Nucleus accumbens (tissue), 56 donors: ENCODE measurements around the gene TOR3A.
"Not testable (repeated sequence)": the region's sequence is repeated elsewhere in the genome, so short reads cannot be mapped to it uniquely, and the experiment has no call there.

Experiments
- DNase-seq, 56 donors: peaks; one replicate each; lab custom pipeline; 2025; lab: John Stamatoyannopoulos, UW

The TOR3A gene

DNA sequence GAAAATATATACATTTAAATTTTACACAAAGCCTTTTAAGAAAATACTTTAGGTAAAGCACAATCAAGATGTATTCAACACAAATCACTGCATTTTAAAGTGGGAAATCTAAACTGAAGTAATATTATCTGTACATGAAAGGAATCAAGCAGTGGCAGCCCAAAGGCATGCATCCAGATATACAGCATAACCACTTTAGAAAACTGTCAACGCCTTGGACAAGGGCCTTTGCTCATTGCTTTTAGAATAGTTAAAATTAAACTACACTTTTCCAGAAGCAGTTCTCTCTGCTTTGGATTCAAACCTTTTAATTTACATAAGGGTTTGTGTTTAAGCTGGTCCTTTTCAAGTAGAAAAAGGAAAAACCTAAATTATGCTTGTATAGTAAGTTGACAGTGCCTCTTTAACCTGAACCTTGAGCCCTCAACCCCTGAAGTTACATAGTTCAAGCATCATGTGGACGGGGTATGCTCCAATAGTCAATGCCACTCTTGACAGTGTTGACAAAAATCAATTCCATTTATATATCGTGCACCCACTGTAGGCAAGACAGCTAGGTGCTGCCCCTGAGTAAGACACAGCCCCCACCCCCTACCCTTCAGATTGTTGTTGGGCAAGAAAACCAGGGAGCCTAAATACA, 22.9 kb downstream of the TOR3A start:
- DNase-seq, result no peak

DNA sequence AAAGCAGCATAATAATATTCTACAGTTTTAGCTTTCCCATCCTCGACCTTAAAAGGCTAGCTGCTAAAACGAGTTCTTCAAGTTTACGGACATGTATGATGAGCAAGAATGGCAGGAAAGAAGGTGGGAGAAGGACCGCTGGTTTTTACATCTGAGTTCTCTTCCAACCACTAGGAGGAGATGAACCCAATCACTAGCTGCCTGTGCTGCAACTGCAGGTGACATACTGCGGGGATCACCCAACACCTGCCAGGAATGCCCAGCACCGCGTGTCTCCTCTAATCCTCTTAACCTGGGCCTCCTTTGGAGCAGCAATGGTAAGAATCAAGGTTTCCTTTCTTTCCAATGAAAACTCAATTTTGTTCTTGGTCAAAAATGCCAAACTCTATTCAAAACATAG, 23.5 kb downstream of the TOR3A start:
- DNase-seq, result no peak

DNA sequence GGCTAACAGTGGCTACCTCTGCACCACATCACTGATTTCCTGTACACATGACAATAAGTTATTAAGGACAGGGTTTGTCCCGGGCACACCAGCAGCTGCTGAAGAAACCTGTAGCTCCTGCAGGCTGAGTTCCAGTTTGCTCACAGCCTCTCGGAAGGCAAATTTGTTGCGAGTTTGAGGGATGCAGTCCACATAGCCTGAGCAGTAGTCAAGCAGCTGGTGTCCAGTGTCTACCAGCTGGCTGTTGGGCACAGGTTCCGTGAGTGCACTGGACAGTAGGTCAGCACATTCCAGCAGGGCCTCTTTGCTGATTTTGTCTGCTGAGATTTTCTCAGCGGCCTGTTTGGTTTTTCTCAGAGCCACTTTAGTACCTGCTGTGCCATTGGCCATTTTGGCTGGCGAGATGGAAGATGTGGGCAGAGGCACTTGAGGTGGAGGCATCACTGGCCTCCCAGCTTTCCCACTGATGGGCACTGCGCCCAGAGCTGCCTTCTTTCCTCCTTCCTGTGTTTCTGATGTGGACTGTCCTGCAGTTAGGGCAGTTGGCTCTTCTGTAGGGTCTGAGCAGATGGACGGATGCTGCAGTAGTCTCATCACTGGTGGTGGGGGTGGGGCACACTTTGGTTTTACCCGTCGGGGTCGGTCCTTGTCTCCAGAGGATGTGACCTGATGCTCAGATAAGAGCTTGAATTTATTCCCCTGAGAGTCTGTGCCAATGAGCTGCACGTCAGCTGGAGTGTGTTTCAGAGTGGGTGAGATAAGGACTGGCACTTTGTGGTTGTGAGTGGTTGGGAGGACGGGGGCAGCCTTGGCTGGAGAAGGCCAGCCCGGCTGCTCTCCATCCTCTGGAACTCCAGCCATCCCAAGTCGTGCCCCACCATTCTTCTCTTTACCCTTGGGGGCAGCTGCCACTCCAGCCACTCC, 26.1 kb downstream of the TOR3A start:
- no peak for DNase-seq

GRCh38 chr1:179108644-179109043, 26.8 kb downstream of the TOR3A start:
- DNase-seq, result no peak

DNA sequence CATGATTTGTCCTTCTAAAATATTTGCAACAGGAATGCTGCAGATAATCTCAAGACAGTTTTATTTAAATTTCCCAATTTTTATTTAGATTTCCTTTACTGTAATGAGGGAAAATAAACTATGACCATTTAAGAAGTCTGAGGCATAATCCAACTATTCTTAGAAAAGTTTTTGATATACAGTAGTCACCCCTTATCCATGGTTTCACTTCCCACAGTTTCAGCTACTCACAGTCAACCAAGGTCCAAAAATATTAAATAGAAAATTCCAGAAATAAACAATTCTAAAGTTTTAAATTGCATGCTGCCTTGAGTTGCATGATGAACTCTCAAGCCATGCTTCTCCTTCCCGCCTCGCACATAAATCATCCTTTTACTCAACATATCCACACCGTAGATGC, 33.3 kb downstream of the TOR3A start:
- no peak for DNase-seq

- DNase-seq, result no peak
Observed at GRCh38 chr1:179119513-179119912, 37.6 kb downstream of the TOR3A start.

- DNase-seq, result no peak
Observed at GRCh38 chr1:179120736-179121135, 38.9 kb downstream of the TOR3A start.

GRCh38 chr1:179121159-179121938, 39.5 kb downstream of the TOR3A start:
- peak in 29 of 56 donors; percentile 10 to 69 (median 34) for DNase-seq

- no peak for DNase-seq
Observed at GRCh38 chr1:179124873-179125272, 43.0 kb downstream of the TOR3A start.

DNA sequence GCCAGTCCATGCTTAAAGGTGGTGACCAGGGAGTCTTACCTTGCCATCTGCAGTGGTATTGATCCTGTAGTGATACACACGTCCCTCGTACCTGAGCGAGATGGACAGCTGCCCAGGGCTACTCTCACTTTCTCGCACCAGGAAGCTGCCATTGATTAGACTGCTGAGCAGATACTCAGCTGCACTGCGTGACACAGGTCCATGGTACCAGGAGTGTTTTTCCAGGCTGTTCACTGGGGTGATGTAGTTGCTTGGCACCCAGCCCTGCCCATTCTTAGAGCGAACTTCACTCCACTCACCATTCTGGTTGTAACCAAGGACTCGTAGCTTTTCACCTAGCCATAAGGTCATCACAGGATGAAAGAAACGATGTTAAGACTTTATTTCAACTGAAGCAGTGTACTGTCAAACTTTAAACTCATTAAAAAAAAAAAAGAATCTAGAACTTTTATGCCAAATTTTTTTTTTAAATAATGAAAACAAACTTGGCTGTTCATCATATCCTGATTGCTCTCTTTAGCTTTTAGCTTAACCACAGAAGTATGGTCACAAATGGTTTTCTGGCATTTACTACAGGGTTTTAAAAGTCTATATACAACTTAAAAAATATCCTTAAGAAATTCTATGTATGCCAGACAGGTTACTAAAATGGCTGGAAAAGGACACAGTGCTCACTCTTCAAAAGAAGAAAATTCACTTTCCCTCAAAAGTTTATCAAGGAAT, 44.6 kb downstream of the TOR3A start:
- DNase-seq, result peak in 1 of 56 donors; percentile 2

DNA sequence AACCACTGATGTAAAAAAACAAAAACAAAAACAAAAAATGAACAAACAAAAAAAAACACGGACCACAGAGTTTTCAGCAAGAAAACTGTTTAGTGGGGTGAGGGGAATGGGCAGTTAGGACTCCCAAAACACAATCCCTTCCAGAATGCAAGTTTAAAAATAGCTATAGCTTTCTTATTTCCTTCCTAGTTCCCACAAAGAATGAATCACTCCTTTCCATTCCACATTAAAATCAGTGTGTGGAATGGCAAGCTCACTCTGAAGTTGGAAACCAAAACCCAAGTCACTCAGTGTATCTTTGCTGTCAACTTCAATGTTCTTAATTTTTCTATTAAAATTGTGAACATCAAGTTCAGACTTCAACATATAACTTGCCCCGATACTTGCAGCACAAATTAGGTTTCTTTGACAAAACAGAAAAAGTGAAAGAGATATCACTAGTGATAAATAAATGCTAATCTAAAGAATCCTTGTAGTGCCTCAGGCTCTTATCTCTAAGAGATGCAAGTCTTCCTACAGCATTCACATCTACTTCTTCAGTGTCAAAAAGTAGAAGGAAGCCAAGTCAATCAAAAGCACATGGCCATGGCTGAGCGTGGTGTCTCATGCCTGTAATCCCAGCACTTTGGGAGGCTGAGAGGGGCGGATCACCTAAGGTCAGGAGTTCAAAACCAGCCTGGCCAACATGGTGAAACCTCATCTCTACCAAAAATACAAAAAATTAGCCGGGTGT, 45.5 kb downstream of the TOR3A start:
- DNase-seq, result no peak

GRCh38 chr1:179128520-179128919, 46.6 kb downstream of the TOR3A start:
- no peak for DNase-seq

- no peak for DNase-seq
Observed at GRCh38 chr1:179129702-179130473, 48.0 kb downstream of the TOR3A start.

DNA sequence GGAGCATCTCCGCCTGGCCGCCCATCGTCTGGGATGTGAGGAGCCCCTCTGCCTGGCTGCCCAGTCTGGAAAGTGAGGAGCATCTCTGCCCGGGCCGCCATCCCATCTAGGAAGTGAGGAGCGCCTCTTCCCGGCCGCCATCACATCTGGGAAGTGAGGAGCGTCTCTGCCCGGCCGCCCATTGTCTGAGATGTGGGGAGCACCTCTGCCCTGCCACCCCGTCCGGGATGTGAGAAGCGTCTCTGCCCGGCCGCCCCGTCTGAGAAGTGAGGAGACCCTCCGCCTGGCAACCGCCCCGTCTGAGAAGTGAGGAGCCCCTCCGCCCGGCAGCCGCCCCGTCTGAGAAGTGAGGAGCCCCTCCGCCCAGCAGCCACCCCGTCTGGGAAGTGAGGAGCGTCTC, 53.3 kb downstream of the TOR3A start:
- not testable (repeated sequence) for DNase-seq

DNA sequence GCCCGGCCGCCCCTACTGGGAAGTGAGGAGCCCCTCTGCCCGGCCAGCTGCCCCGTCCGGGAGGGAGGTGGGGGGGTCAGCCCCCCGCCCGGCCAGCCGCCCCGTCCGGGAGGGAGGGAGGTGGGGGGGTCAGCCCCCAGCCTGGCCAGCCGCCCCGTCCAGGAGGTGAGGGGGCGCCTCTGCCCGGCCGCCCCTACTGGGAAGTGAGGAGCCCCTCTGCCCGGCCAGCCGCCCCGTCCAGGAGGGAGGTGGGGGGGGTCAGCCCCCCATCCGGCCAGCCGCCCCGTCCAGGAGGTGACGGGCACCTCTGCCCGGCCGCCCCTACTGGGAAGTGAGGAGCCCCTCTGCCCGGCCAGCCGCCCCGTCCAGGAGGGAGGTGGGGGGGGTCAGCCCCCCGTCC, 53.8 kb downstream of the TOR3A start:
- DNase-seq, result not testable (repeated sequence)

DNA sequence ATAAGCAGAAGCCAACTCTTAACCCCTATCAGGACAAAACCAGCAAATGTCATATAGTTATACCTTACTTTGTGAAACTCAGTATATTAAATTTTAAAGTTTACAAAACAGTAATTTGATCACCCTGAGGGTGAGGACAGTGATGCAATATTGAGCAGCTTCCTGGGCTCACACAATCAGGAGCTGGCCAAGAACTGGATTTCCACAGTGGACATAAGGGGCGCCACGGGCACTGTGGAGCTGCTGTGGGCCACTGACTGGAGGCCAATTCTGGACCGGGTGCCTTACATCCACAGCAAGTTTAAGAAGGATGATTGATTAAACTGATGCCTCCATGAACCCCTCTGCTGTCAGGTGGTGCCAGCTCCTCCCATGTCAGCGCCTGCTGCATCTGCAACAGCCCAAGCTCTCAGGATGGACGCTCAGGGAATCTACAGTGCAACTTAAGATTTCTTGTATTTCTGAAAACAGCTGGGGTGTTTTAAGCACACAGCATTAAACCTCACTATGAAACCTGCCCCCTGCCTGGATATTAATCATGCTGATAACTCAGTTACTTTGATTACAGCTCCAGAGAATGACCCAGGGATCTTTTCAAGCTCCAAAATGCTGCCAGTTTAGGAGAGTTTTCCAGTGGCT, 55.9 kb downstream of the TOR3A start:
- DNase-seq, result no peak

- DNase-seq, result not testable (repeated sequence)
Observed at GRCh38 chr1:179138755-179139154, 56.9 kb downstream of the TOR3A start.

DNA sequence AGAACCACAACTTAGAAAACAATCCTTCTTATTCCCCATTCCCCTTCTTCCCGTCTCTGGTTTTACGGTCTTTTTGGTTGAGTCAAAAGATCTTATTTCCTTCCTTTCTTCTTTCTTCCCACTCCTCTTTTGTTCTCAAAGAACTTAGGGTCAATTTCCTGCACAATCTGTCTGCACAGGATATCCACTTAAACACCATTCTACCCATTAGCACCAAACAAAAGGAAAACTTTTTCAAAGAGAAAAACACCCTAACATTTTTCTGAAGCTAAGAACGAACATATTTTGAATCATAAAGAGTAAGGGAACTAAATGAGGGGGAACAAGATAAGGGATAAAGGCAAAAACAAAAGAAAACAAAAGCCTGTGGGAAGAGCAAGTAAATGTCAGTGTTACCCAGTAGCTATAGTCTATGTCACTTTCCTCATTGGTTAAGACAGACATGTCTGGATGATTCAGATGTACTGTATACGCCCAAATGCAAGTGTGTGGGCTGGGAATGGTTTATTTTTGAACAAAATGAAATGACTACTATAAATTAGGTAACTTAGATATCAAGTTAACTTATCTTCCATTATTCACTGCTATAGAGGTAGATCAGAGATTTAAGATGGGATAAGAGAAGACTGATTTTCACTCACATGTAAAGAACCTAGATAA, 59.9 kb downstream of the TOR3A start:
- peak in 3 of 56 donors; percentile 3 to 10 (median 4) for DNase-seq
